ENCODE results near the gene FARS2. TPM values are rescaled to one million over a fixed set of nuclear protein-coding genes. Genes with fewer than 3 reads are reported as not detected.

Gene FARS2
- total RNA-seq, 2 donors from 2014 or later: 16.2 to 18.3 TPM

DNA sequence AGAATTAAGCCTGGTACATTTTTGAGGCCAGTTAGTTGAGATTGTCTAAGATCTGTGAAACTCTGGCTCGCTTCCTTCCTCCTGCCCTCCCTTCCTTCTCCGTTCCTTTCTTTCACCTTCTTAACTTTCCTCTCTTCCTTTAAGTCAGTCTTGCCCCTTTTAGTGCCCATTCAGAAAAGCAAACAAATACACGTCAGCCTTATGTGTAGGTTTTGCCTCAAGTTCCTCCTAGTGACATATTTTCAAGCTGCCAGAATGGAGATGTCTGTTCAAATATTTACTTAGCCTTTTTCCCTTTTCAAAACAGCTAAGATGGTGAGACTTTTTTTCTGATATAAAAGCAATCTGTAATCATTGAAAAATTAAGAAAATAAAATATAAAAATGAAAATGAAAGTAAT is 178.4 kb downstream of the FARS2 start:
- Histone ChIP-seq H3K36me3 (ENCODE audit: control insufficient read depth, insufficient read depth, low read length) (no peaks in the 10 kb centered on the region), H3K27me3 (ENCODE audit: control insufficient read depth, insufficient read depth, low read length, poor library complexity, severe bottlenecking) (no peaks in the 10 kb centered on the region), H3K9me3 (ENCODE audit: control insufficient read depth, low read length) (no peaks in the 10 kb centered on the region), H3K9ac (ENCODE audit: extremely low read depth, low read length, poor library complexity, severe bottlenecking) (no peak overlapping the region), H3K27ac (ENCODE audit: low read depth, low read length) (no peak overlapping the region), H3K4me3 (ENCODE audit: low read length) (no peak overlapping the region), H3K4me1 (ENCODE audit: control insufficient read depth, insufficient read depth, low read length) (peaks cover 7% of the 10 kb centered on the region)
- DNase-seq: no peak
- WGBS, 2 experiments (ENCODE audit: insufficient coverage in 1 of 2, insufficient read length in 1 of 2): 78 to 88% methylated on average over 3 of the region's 3 CpGs
- Mint-ChIP-seq H3K9me3 (no peaks in the 10 kb centered on the region), H3K27ac (peak overlapping the region; percentile 90), H3K4me1 (peaks cover 15% of the 10 kb centered on the region), H3K4me3 (peak overlapping the region; percentile 20), H3K36me3 (ENCODE audit: low read depth) (no peaks in the 10 kb centered on the region), H3K27me3 (ENCODE audit: insufficient read depth) (no peaks in the 10 kb centered on the region)
- TF ChIP-seq, protein P1, sequence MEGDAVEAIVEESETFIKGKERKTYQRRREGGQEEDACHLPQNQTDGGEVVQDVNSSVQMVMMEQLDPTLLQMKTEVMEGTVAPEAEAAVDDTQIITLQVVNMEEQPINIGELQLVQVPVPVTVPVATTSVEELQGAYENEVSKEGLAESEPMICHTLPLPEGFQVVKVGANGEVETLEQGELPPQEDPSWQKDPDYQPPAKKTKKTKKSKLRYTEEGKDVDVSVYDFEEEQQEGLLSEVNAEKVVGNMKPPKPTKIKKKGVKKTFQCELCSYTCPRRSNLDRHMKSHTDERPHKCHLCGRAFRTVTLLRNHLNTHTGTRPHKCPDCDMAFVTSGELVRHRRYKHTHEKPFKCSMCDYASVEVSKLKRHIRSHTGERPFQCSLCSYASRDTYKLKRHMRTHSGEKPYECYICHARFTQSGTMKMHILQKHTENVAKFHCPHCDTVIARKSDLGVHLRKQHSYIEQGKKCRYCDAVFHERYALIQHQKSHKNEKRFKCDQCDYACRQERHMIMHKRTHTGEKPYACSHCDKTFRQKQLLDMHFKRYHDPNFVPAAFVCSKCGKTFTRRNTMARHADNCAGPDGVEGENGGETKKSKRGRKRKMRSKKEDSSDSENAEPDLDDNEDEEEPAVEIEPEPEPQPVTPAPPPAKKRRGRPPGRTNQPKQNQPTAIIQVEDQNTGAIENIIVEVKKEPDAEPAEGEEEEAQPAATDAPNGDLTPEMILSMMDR (conservative IDR thresholded peaks at IDR 0.05): no peak

DNA sequence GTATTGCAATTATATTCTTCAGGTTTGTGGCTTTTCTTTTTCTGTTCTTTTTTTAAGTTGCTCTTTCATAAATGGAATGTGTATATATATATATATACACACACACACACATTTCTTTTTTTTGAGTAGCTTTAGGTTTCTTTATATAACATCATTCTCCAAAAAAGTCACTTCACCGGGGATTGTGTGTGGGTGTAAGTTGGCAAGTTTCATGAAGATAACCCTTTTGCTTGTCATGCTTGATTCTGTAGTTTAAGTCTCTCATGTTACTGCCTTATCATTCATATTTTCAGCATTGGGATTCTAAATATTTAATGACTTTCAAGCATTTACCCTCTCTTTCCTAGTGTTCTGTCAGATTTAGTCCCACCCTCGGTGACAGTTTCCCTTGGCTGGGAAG is 181.0 kb downstream of the FARS2 start:
- no peaks in the 10 kb centered on the region for H3K27me3 ChIP-seq (ENCODE audit: control insufficient read depth, insufficient read depth, low read length, poor library complexity, severe bottlenecking)
- 71 to 96% methylated on average over 1 to 2 of the region's 2 CpGs for WGBS, 2 experiments (ENCODE audit: insufficient coverage in 1 of 2, insufficient read length in 1 of 2)
- no peak overlapping the region for H3K27ac Mint-ChIP-seq
- H3K36me3 ChIP-seq (ENCODE audit: control insufficient read depth, insufficient read depth, low read length): no peaks in the 10 kb centered on the region
- TF ChIP-seq, protein P1 (conservative IDR thresholded peaks at IDR 0.05): no peak
- no peak overlapping the region for H3K27ac ChIP-seq (ENCODE audit: low read depth, low read length)
- H3K4me1 ChIP-seq (ENCODE audit: control insufficient read depth, insufficient read depth, low read length): peaks cover 8% of the 10 kb centered on the region
- DNase-seq: no peak
- H3K9me3 Mint-ChIP-seq: no peaks in the 10 kb centered on the region
- H3K9me3 ChIP-seq (ENCODE audit: control insufficient read depth, low read length): no peaks in the 10 kb centered on the region
- no peak overlapping the region for H3K9ac ChIP-seq (ENCODE audit: extremely low read depth, low read length, poor library complexity, severe bottlenecking)
- no peaks in the 10 kb centered on the region for H3K27me3 Mint-ChIP-seq (ENCODE audit: insufficient read depth)
- H3K4me3 ChIP-seq (ENCODE audit: low read length): no peak overlapping the region
- no peaks in the 10 kb centered on the region for H3K36me3 Mint-ChIP-seq (ENCODE audit: low read depth)
- H3K4me3 Mint-ChIP-seq: no peak overlapping the region
- H3K4me1 Mint-ChIP-seq: peaks cover 15% of the 10 kb centered on the region

DNA sequence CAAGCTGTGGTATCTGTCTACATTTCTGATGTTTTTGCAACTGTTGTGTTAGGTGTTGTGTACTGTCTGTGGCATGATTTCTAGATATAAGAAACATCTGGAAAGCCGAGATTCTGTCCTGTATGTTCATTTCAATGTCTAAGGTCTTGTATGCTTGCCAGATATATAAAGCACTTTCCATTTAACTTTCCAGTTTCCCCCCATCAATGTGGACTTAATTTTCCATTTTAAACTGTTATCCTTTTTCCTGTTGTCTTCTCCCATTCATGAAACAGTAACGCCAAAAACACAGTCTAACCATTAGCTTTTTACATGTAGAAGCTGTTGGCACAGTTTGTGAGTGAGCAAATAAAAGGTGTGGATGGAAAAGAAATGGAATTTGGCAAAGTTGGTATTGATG is 181.6 kb downstream of the FARS2 start:
- Histone ChIP-seq H3K27me3 (ENCODE audit: control insufficient read depth, insufficient read depth, low read length, poor library complexity, severe bottlenecking) (no peaks in the 10 kb centered on the region), H3K9me3 (ENCODE audit: control insufficient read depth, low read length) (no peaks in the 10 kb centered on the region), H3K27ac (ENCODE audit: low read depth, low read length) (no peak overlapping the region), H3K9ac (ENCODE audit: extremely low read depth, low read length, poor library complexity, severe bottlenecking) (no peak overlapping the region), H3K4me1 (ENCODE audit: control insufficient read depth, insufficient read depth, low read length) (peaks cover 11% of the 10 kb centered on the region), H3K36me3 (ENCODE audit: control insufficient read depth, insufficient read depth, low read length) (no peaks in the 10 kb centered on the region), H3K4me3 (ENCODE audit: low read length) (no peak overlapping the region)
- no peak overlapping the region for H3K4me3 Mint-ChIP-seq
- H3K27me3 Mint-ChIP-seq (ENCODE audit: insufficient read depth): no peaks in the 10 kb centered on the region
- no peaks in the 10 kb centered on the region for H3K36me3 Mint-ChIP-seq (ENCODE audit: low read depth)
- H3K9me3 Mint-ChIP-seq: no peaks in the 10 kb centered on the region
- no peak overlapping the region for H3K27ac Mint-ChIP-seq
- whole genome bisulfite sequencing, 2 experiments (ENCODE audit: insufficient coverage in 1 of 2, insufficient read length in 1 of 2): 90% methylated on average over 2 of the region's 2 CpGs
- TF ChIP-seq, protein P1 (conservative IDR thresholded peaks at IDR 0.05): no peak
- H3K4me1 Mint-ChIP-seq: peaks cover 20% of the 10 kb centered on the region
- no peak for DNase-seq
